GM18508 (cell line): ENCODE measurements around the gene NOCT.
"Not testable (repeated sequence)": the region's sequence is repeated elsewhere in the genome, so short reads cannot be mapped to it uniquely, and the experiment has no call there.

ENCODE experiments used
- ATAC-seq: cut with Tn5 transposase; IDR thresholded peaks from one replicate; pipeline ENCODE4 v1.9.1; 2021; ENCODE audit warnings: moderate number of reproducible peaks; ENCODE audit not compliant: insufficient read depth, unreplicated experiment

The NOCT gene

DNA sequence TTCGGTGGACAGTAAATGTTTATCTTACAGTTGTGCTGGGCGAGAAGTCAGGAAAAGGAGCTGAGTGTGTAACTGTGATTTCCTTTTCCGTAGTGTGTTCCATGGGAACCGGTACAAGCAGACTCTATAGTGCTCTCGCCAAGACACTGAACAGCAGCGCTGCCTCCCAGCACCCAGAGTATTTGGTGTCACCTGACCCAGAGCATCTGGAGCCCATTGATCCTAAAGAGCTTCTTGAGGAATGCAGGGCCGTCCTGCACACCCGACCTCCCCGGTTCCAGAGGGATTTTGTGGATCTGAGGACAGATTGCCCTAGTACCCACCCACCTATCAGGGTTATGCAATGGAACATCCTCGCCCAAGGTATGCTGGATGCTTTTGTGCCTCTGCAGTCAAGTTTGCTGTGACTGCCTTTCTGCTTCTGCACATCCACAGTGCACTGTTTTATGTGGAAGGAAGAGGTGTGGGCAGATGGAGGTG is 27.4 kb downstream of the NOCT start:
- ATAC-seq: no peak

GRCh38 chr4:139044291-139044690 is 28.7 kb downstream of the NOCT start:
- no peak for ATAC-seq

GRCh38 chr4:139048026-139048425 is 32.4 kb downstream of the NOCT start:
- no peak for ATAC-seq

DNA sequence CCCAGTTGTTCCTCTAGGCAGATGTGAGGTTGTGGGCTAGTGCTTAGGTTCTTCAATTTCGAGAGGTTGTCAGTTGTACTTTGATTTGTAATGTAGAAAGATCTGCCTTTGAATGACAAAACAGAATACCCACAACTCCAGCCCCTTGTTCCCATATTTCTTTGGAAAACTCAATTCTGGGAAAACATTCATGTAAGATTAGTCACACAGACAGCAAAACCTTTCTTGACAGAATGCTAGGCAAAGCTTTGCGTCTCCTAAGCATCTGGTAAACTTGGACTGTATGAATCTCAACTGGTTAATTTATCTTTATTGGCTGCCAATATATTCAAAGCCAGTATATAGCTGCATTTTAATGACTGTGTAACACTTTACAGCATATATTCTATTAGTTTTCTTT is 34.9 kb downstream of the NOCT start:
- no peak for ATAC-seq

- no peak for ATAC-seq
These were observed 38.3 kb downstream of the NOCT start for GRCh38 chr4:139053909-139054308.

DNA sequence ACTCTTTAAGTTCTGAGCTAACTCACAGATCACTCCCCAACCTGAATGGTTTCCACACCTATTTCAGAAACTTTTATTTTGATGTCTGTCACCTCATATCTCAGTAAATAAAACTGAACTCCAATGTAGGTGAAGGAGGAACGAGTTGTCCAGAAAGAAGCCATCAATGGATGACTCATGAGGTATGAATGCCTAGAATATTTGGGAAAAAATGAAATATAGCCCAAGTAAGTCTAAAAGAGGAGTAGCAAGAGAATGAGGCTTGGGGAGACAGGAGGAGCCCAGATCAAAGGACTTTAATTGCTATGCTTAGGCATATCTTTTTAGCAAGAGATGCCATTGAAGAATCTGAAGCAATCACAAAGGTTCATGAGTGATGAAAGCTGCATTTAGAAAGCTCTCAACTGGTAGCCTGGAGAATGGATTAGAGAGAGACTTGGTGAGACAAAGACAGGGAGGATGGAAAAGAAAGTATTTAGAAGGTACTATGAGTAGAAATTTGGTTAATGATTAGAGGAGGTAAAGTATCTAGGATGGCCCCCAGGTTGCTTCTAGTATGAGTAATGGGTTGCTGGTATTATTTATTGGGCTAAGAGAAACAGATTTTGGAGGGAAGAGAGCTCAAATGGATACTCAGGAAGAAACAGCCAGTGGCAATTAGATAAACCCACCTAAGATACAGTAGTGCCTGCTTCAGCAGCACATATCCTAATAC is 39.4 kb downstream of the NOCT start:
- ATAC-seq: no peak

GRCh38 chr4:139059026-139059425 is 43.4 kb downstream of the NOCT start:
- ATAC-seq: not testable (repeated sequence)

DNA sequence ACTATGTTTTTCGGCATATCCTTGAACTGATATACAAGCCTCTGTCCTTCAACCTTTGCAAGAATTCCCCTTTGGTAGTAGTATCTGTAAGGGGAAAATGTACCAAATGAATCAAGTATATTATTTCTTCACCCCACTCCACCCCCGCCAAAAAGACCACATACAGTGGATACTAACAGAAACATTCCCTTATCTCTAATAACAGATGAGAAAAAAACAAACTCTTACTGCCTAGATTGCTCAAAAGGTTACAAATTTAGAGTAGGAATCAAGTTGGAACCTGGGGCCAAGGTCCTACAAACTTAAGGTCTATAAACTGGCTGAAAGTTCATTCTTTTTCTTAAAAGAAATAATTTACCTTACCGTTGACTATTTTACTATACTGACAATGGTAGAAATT is 45.0 kb downstream of the NOCT start:
- no peak for ATAC-seq

DNA sequence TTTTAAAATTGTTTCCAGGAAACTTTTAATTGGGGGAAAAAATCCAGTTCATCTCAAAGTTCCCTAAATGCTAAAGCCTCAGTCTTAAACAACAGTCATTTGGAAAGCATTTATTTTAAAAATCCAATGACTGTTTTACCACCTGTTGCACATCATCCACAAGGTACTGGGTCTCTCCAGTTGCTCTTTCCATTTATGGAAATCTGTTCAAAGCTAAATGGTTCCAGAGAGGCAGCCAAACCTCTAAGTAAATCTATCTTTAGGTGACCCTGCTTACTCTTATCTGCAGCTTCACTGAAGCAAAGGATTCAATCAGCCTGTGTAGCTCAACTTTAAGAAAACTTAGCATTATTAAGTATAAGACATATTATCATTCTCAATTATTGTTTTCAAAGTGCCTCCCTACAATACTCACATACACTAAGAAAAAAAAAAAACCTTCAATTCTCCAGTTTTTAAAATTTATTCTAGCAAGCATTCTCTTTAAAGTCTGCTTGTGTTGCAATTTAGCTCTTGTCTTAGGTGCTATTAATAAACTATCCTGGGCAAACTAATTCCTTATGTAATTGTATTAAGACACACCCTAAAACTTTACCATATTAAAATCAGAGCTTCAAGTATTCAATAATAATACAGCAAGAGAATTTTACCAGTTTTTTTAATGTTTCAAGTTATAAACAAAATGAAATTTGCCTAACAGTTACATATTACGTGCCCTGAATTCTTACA is 60.6 kb downstream of the NOCT start:
- ATAC-seq: no peak

GRCh38 chr4:139077567-139078355 is 62.2 kb downstream of the NOCT start:
- no peak for ATAC-seq

DNA sequence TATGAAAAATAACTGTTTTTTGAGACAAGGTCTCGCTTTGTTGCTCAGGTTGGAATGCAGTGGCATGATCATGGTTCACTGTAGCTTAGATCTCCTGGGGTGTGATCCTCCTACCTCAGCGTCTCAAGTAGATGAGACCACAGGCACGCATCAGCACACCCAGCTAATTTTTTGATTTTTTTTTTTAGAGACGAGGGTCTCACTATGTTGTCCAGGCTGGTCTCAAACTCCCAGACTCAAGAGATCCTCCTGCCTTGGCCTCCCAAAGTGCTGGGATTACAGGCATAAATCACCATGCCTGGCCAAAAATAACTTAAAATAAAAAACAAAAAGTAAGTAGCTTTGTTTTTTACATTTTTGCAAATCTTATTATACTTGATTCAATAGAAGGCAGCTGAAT is 63.3 kb downstream of the NOCT start:
- ATAC-seq: no peak

- peak; percentile 94 for ATAC-seq
These were observed 67.4 kb downstream of the NOCT start for GRCh38 chr4:139082750-139083606.

GRCh38 chr4:139083607-139083955 is 68.0 kb downstream of the NOCT start:
- ATAC-seq: peak; percentile 8

GRCh38 chr4:139083956-139084803 is 68.6 kb downstream of the NOCT start:
- ATAC-seq: peak; percentile 30

DNA sequence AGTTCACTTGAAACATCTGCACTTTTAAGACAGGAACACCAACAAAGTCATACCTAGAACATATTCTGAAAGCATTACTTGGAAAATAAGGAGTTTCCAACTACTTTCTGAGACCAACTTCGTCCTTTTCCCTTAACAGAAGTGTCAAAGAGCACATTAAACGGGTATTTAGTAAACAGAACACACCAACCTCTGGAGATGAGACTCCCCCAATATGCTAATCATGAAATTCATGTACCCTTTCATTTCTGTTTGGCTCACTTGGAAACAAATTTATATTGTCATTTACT is 69.2 kb downstream of the NOCT start:
- no peak for ATAC-seq

- ATAC-seq: no peak
These were observed 69.6 kb downstream of the NOCT start for GRCh38 chr4:139085141-139085540.

DNA sequence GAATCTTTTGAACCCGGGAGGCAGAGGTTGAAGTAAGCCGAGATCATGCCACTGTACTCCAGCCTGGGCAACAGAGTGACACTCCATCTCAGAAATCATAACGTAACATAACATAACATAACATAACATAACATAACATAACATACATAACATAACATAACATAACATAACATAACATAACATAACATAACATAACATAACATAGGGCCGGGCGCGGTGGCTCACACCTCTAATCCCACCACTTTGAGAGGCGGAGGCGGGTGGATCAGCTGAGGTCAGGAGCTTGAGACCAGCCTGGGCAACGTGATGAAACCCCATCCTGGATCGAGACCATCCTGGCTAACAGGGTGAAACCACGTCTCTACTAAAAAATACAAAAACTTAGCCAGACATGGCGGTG is 76.7 kb downstream of the NOCT start:
- no peak for ATAC-seq
